B cell (primary cell): ENCODE measurements around the gene RFWD3. TPM values are rescaled to one million over a fixed set of nuclear protein-coding genes. Genes with fewer than 3 reads are reported as not detected.

Experiments
- ATAC-seq: fragments of 200-7000 bp; cut with Tn5 transposase; one replicate; pipeline ENCODE4 v1.10.0; 2021; ENCODE audit warnings: low read depth, mild to moderate bottlenecking, moderate number of reproducible peaks, moderate library complexity
- CTCF ChIA-PET: fragments of 350-600 bp; sonication (Branson Sonifier 250); formaldehyde crosslinking; loops from one replicate; lab custom pipeline; 2021; ENCODE audit warnings: antibody characterized with exemption, inconsistent platforms; lab: Charles Lee
- POLR2A ChIA-PET: fragments of 350-600 bp; sonication (Branson Sonifier 250); formaldehyde crosslinking; loops from one replicate; lab custom pipeline; 2021; ENCODE audit warnings: antibody characterized with exemption; lab: Charles Lee
- DNase-seq: peaks from one replicate; pipeline ENCODE4 v3.0.0; 2013
- H2AFZ ChIP-seq: 2 replicates; pipeline ENCODE4 v1.6.1; 2012; ENCODE audit warnings: mild to moderate bottlenecking, low read depth, low read length; ENCODE audit not compliant: insufficient read depth, poor library complexity, severe bottlenecking
- H3K27ac ChIP-seq, 2 donors: 1 replicate in 1 of 2; 2 replicates in 1 of 2; pipeline ENCODE4 v1.5.1; 2012 to 2013; ENCODE audit warnings: low read length in 2 of 2, mild to moderate bottlenecking in 2 of 2, moderate library complexity in 1 of 2
- H3K27me3 ChIP-seq, 4 experiments: fragments of 200-600 bp in 1 of 4; sonication (generic) in 1 of 4; replicated peaks in 1 of 4; 1 replicate in 2 of 4; 2 replicates in 2 of 4; pipeline versions ENCODE4 v1.6.1 to v1.7.0; 2013 to 2016; ENCODE audit warnings: low read length in 3 of 4, mild to moderate bottlenecking in 2 of 4, mixed read lengths in 1 of 4, moderate library complexity in 1 of 4; ENCODE audit not compliant: insufficient read depth in 4 of 4, control insufficient read depth in 3 of 4; ENCODE audit errors: control extremely low read depth in 1 of 4
- H3K36me3 ChIP-seq, 2 experiments: replicated peaks in 1 of 2; 1 replicate in 1 of 2; 2 replicates in 1 of 2; pipeline versions ENCODE4 v1.6.1 to v1.7.1; 2013; ENCODE audit warnings: low read length in 1 of 2; ENCODE audit not compliant: insufficient read depth in 2 of 2, control insufficient read depth in 1 of 2; ENCODE audit errors: control extremely low read depth in 1 of 2, extremely low read depth in 1 of 2
- H3K4me1 ChIP-seq, 2 donors: fragments of 200-600 bp in 1 of 2; sonication (generic) in 1 of 2; 1 replicate in 1 of 2; 2 replicates in 1 of 2; pipeline versions ENCODE4 v1.5.1 to v1.6.1; 2013 to 2017; ENCODE audit warnings: low read length in 2 of 2; ENCODE audit not compliant: control insufficient read depth in 2 of 2, insufficient read depth in 2 of 2
- H3K4me2 ChIP-seq: replicated peaks from 2 replicates; pipeline ENCODE3; 2012; ENCODE audit warnings: mild to moderate bottlenecking, low read depth, low read length; ENCODE audit not compliant: poor library complexity, severe bottlenecking
- H3K4me3 ChIP-seq, 5 experiments: fragments of 200-600 bp in 1 of 5; sonication (generic) in 1 of 5; 1 replicate in 3 of 5; 2 replicates in 2 of 5; pipeline versions ENCODE4 v1.5.1 to v1.7.0; 2011 to 2016; ENCODE audit warnings: low read length in 4 of 5, mild to moderate bottlenecking in 4 of 5, low read depth in 2 of 5, control low read depth in 1 of 5, moderate library complexity in 1 of 5; ENCODE audit not compliant: insufficient read depth in 1 of 5; ENCODE audit errors: control extremely low read depth in 1 of 5, extremely low read depth in 1 of 5
- H3K79me2 ChIP-seq: fragments of 200-600 bp; sonication (generic); one replicate; pipeline ENCODE4 v1.6.0; 2016; ENCODE audit warnings: low read length; ENCODE audit not compliant: control insufficient read depth, insufficient read depth
- H3K9ac ChIP-seq: fragments of 200-600 bp; sonication (generic); 2 replicates; pipeline ENCODE4 v1.6.1; 2017; ENCODE audit warnings: mild to moderate bottlenecking, low read length, moderate library complexity
- H3K9me3 ChIP-seq, 3 donors: one replicate each; pipeline versions ENCODE4 v1.6.1 to v1.7.1; 2013; ENCODE audit warnings: low read length in 2 of 3; ENCODE audit not compliant: control insufficient read depth in 2 of 3, insufficient read depth in 1 of 3; ENCODE audit errors: control extremely low read depth in 1 of 3
- H4K20me1 ChIP-seq: 2 replicates; pipeline ENCODE4 v1.6.0; 2012; ENCODE audit warnings: mild to moderate bottlenecking, low read length; ENCODE audit not compliant: insufficient read depth, control insufficient read depth, poor library complexity, severe bottlenecking
- H3K27ac Mint-ChIP-seq: one replicate; pipeline ENCODE4 v1.8.0; 2021; ENCODE audit warnings: mixed read lengths
- H3K27me3 Mint-ChIP-seq: one replicate; pipeline ENCODE4 v1.8.0; 2021; ENCODE audit warnings: mixed read lengths
- H3K4me1 Mint-ChIP-seq: one replicate; pipeline ENCODE4 v1.8.0; 2021; ENCODE audit warnings: mixed read lengths
- H3K4me3 Mint-ChIP-seq: one replicate; pipeline ENCODE4 v1.8.0; 2021; ENCODE audit warnings: mixed read lengths
- H3K9me3 Mint-ChIP-seq: one replicate; pipeline ENCODE4 v1.8.0; 2022; ENCODE audit warnings: mixed read lengths; ENCODE audit not compliant: insufficient read depth
- CTCF ChIP-seq: fragments of 200-600 bp; IDR thresholded peaks from one replicate; pipeline ENCODE4 v1.8.0; 2022; ENCODE audit warnings: antibody characterized with exemption, mild to moderate bottlenecking
- EZH2 ChIP-seq: IDR thresholded peaks from 2 replicates; pipeline ENCODE4 v1.6.1; 2012; ENCODE audit warnings: borderline replicate concordance, low read depth, mild to moderate bottlenecking, moderate library complexity, low read length; ENCODE audit not compliant: insufficient read depth, poor library complexity, severe bottlenecking
- WGBS: methylation state at CpG from one replicate; pipeline ENCODE4 v1.1.5; 2013; ENCODE audit warnings: missing lambda C conversion rate; ENCODE audit not compliant: insufficient coverage; 5-methylcytosine and 5-hydroxymethylcytosine counted together
- intact Hi-C: fragments of 100-400 bp; cut with micrococcal nuclease; formaldehyde crosslinking; loops from one replicate; pipeline ENCODE4 v1.10.0; 2022
- polyA plus RNA-seq: library from polyadenylated mRNA; depleted of rRNA; stranded (reverse); fragments of >200 nt; gene quantifications from 2 replicates; pipeline ENCODE4 v1.2.3, GENCODE V29; 2012
- total RNA-seq, 2 donors: library from RNA; stranded (reverse); fragments of 120-200 nt in 1 of 2; gene quantifications; 1 replicate in 1 of 2; 2 replicates in 1 of 2; pipeline versions ENCODE4 v1.2.3 to v1.2.4, GENCODE V29; 2013 to 2022

The RFWD3 gene
- total and polyA plus RNA-seq, 2 donors (not counting 1 experiment from before 2014, with no cell fraction given), result 19.7 to 63.3 TPM

- Histone ChIP-seq H3K9me3 (peaks cover 0 to 5% (median 0%) of the 10 kb centered on the region in 3 donors), H3K9ac (no peak overlapping the region), H2AFZ (peak overlapping the region; percentile 46), H3K27me3 (no peaks in the 10 kb centered on the region), H3K27ac (no peak overlapping the region), H3K79me2 (no peaks in the 10 kb centered on the region), H3K36me3 (no peaks in the 10 kb centered on the region), H3K4me3 (no peak overlapping the region), H3K4me2 (no peak overlapping the region), H3K4me1 (no peaks in the 10 kb centered on the region), H4K20me1 (no peaks in the 10 kb centered on the region)
- intact Hi-C loops, result loop anchor here (1.0 to 10.0 kb wide), 4 partner anchors 8 to 675 kb away; partner anchors contain the start of gene FA2H
- ATAC-seq, result peak; percentile 95
- ChIA-PET CTCF (interaction anchor here (0.8 to 6.1 kb wide), 7 partner anchors 9 to 401 kb away, joined by 4 to 108 read pairs (median 5); partner anchors contain the start of gene MLKL), POLR2A (interaction anchor here (1.0 kb wide), 1 partner anchor 14 kb away, joined by 3 read pairs; no protein-coding TSS in a partner anchor)
- TF ChIP-seq EZH2, result no peak
- TF ChIP-seq CTCF, result peak; percentile 98
- 3% methylated on average over 5 of the region's 6 CpGs for WGBS
- Mint-ChIP-seq H3K4me3 (no peak overlapping the region), H3K27me3 (no peaks in the 10 kb centered on the region), H3K9me3 (no peaks in the 10 kb centered on the region), H3K27ac (no peak overlapping the region), H3K4me1 (peaks cover 1% of the 10 kb centered on the region)
- peak; percentile 85 for DNase-seq
Observed at GRCh38 chr16:74709441-74709877, 42.8 kb upstream of the RFWD3 start.
